SU-DHL-6 (cell line): ENCODE data around the gene QTRT2.

Source experiments
- EZH2phosphoT487 ChIP-seq: fragments of 200-600 bp; sonication (generic), shearing (Covaris generic); conservative IDR thresholded peaks from 2 replicates; pipeline ENCODE4 v1.6.1; 2018; ENCODE audit warnings: mild to moderate bottlenecking, antibody characterized with exemption, low read length, moderate library complexity, mixed read lengths
- TF ChIP-seq, protein P1 (sequence below): fragments of 200-600 bp; sonication (generic); IDR thresholded peaks from one replicate; pipeline ENCODE4 v1.5.1; 2017; ENCODE audit warnings: antibody characterized with exemption, mild to moderate bottlenecking, low read length, moderate library complexity; ENCODE audit not compliant: insufficient read depth, poor library complexity, severe bottlenecking

GRCh38 chr3:114071786-114072185, 15.2 kb downstream of the QTRT2 start:
- TF ChIP-seq, protein P1, sequence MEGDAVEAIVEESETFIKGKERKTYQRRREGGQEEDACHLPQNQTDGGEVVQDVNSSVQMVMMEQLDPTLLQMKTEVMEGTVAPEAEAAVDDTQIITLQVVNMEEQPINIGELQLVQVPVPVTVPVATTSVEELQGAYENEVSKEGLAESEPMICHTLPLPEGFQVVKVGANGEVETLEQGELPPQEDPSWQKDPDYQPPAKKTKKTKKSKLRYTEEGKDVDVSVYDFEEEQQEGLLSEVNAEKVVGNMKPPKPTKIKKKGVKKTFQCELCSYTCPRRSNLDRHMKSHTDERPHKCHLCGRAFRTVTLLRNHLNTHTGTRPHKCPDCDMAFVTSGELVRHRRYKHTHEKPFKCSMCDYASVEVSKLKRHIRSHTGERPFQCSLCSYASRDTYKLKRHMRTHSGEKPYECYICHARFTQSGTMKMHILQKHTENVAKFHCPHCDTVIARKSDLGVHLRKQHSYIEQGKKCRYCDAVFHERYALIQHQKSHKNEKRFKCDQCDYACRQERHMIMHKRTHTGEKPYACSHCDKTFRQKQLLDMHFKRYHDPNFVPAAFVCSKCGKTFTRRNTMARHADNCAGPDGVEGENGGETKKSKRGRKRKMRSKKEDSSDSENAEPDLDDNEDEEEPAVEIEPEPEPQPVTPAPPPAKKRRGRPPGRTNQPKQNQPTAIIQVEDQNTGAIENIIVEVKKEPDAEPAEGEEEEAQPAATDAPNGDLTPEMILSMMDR: no peak
- TF ChIP-seq EZH2phosphoT487: no peak
